D721Med (cell line): Measurements from ENCODE around the gene SPEN.

Experiments used
- DNase-seq: peaks from one replicate; pipeline ENCODE4 v3.0.0; 2011; ENCODE audit warnings: low spot score; ENCODE audit not compliant: insufficient read length
- FAIRE-seq: peaks from 2 replicates; lab custom pipeline; 2011; peaks lifted over from hg19 to GRCh38; lab: Jason Lieb, UNC
- CTCF ChIP-seq: IDR thresholded peaks from 2 replicates; pipeline ENCODE4 v1.5.1; 2012; ENCODE audit warnings: mild to moderate bottlenecking, control low read depth; ENCODE audit not compliant: insufficient read depth; ENCODE audit errors: missing control alignments

Gene SPEN

GRCh38 chr1:15940110-15941043 lies 92.9 kb downstream of the SPEN start:
- TF ChIP-seq CTCF, result no peak
- DNase-seq (no peak), FAIRE-seq (no peak)

- TF ChIP-seq CTCF, result no peak
- FAIRE-seq (no peak), DNase-seq (no peak)
Measured at GRCh38 chr1:15941044-15941840, 93.7 kb downstream of the SPEN start.

GRCh38 chr1:15941899-15942660 lies 94.6 kb downstream of the SPEN start:
- no peak for FAIRE-seq
- no peak for DNase-seq
- TF ChIP-seq CTCF, result no peak

GRCh38 chr1:15942661-15943327 lies 95.3 kb downstream of the SPEN start:
- no peak for FAIRE-seq
- DNase-seq, result no peak
- TF ChIP-seq CTCF, result no peak

- FAIRE-seq (no peak), DNase-seq (no peak)
- TF ChIP-seq CTCF, result no peak
Measured at GRCh38 chr1:15943328-15943991, 96.0 kb downstream of the SPEN start.

GRCh38 chr1:15943992-15944307 lies 96.4 kb downstream of the SPEN start:
- no peak for FAIRE-seq
- DNase-seq, result no peak
- no peak for TF ChIP-seq CTCF
